Measurements from ENCODE around the gene RFX7.

DNA sequence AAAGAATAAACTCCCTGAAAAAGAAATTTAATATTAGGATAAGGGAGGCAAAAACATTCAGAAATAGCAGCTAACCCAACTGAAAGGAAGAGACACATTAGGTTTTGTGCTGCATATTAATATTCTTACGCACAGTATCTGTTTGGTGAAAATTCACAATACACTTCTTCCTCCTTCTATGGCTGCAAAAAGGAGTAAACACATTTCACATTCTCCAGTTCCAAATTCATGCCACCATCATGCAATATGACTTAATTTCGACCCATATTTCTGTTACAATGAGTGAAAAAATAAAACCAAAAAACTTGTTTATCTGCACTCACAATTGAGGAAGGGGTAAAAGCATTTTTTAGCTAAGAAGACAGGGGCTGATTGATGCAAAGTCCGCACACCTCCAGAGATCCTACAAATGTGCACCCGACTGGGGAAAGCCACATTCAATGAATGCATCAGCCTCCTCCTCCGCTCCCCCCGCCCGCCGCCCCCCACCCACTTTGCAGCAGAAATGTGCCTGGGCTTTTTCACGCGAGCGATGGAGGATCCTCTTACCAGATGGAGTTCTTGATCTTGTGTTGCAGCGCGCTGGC is 1.0 kb downstream of the RFX7 start:
- no peak for TF ChIP-seq YY1 (IDR thresholded peaks at IDR 0.05; ENCODE audit: low read depth, low read length)
- TF ChIP-seq EZH2 (IDR thresholded peaks at IDR 0.05; ENCODE audit: low read depth, low read length, severe bottlenecking), result no peak
- TF ChIP-seq, protein P1, sequence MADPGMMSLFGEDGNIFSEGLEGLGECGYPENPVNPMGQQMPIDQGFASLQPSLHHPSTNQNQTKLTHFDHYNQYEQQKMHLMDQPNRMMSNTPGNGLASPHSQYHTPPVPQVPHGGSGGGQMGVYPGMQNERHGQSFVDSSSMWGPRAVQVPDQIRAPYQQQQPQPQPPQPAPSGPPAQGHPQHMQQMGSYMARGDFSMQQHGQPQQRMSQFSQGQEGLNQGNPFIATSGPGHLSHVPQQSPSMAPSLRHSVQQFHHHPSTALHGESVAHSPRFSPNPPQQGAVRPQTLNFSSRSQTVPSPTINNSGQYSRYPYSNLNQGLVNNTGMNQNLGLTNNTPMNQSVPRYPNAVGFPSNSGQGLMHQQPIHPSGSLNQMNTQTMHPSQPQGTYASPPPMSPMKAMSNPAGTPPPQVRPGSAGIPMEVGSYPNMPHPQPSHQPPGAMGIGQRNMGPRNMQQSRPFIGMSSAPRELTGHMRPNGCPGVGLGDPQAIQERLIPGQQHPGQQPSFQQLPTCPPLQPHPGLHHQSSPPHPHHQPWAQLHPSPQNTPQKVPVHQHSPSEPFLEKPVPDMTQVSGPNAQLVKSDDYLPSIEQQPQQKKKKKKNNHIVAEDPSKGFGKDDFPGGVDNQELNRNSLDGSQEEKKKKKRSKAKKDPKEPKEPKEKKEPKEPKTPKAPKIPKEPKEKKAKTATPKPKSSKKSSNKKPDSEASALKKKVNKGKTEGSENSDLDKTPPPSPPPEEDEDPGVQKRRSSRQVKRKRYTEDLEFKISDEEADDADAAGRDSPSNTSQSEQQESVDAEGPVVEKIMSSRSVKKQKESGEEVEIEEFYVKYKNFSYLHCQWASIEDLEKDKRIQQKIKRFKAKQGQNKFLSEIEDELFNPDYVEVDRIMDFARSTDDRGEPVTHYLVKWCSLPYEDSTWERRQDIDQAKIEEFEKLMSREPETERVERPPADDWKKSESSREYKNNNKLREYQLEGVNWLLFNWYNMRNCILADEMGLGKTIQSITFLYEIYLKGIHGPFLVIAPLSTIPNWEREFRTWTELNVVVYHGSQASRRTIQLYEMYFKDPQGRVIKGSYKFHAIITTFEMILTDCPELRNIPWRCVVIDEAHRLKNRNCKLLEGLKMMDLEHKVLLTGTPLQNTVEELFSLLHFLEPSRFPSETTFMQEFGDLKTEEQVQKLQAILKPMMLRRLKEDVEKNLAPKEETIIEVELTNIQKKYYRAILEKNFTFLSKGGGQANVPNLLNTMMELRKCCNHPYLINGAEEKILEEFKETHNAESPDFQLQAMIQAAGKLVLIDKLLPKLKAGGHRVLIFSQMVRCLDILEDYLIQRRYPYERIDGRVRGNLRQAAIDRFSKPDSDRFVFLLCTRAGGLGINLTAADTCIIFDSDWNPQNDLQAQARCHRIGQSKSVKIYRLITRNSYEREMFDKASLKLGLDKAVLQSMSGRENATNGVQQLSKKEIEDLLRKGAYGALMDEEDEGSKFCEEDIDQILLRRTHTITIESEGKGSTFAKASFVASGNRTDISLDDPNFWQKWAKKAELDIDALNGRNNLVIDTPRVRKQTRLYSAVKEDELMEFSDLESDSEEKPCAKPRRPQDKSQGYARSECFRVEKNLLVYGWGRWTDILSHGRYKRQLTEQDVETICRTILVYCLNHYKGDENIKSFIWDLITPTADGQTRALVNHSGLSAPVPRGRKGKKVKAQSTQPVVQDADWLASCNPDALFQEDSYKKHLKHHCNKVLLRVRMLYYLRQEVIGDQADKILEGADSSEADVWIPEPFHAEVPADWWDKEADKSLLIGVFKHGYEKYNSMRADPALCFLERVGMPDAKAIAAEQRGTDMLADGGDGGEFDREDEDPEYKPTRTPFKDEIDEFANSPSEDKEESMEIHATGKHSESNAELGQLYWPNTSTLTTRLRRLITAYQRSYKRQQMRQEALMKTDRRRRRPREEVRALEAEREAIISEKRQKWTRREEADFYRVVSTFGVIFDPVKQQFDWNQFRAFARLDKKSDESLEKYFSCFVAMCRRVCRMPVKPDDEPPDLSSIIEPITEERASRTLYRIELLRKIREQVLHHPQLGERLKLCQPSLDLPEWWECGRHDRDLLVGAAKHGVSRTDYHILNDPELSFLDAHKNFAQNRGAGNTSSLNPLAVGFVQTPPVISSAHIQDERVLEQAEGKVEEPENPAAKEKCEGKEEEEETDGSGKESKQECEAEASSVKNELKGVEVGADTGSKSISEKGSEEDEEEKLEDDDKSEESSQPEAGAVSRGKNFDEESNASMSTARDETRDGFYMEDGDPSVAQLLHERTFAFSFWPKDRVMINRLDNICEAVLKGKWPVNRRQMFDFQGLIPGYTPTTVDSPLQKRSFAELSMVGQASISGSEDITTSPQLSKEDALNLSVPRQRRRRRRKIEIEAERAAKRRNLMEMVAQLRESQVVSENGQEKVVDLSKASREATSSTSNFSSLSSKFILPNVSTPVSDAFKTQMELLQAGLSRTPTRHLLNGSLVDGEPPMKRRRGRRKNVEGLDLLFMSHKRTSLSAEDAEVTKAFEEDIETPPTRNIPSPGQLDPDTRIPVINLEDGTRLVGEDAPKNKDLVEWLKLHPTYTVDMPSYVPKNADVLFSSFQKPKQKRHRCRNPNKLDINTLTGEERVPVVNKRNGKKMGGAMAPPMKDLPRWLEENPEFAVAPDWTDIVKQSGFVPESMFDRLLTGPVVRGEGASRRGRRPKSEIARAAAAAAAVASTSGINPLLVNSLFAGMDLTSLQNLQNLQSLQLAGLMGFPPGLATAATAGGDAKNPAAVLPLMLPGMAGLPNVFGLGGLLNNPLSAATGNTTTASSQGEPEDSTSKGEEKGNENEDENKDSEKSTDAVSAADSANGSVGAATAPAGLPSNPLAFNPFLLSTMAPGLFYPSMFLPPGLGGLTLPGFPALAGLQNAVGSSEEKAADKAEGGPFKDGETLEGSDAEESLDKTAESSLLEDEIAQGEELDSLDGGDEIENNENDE (IDR thresholded peaks at IDR 0.05; ENCODE audit: insufficient replicate concordance, low read length), result no peak
- TF ChIP-seq, protein P2, sequence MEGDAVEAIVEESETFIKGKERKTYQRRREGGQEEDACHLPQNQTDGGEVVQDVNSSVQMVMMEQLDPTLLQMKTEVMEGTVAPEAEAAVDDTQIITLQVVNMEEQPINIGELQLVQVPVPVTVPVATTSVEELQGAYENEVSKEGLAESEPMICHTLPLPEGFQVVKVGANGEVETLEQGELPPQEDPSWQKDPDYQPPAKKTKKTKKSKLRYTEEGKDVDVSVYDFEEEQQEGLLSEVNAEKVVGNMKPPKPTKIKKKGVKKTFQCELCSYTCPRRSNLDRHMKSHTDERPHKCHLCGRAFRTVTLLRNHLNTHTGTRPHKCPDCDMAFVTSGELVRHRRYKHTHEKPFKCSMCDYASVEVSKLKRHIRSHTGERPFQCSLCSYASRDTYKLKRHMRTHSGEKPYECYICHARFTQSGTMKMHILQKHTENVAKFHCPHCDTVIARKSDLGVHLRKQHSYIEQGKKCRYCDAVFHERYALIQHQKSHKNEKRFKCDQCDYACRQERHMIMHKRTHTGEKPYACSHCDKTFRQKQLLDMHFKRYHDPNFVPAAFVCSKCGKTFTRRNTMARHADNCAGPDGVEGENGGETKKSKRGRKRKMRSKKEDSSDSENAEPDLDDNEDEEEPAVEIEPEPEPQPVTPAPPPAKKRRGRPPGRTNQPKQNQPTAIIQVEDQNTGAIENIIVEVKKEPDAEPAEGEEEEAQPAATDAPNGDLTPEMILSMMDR (IDR thresholded peaks at IDR 0.05; ENCODE audit: control extremely low read depth in 1 of 3, insufficient read depth in 1 of 3, low read depth in 1 of 3, low read length in 3 of 3), result no peak
- TF ChIP-seq, protein P3, sequence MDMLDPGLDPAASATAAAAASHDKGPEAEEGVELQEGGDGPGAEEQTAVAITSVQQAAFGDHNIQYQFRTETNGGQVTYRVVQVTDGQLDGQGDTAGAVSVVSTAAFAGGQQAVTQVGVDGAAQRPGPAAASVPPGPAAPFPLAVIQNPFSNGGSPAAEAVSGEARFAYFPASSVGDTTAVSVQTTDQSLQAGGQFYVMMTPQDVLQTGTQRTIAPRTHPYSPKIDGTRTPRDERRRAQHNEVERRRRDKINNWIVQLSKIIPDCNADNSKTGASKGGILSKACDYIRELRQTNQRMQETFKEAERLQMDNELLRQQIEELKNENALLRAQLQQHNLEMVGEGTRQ (IDR thresholded peaks at IDR 0.05; ENCODE audit: low read length), result no peak
- TF ChIP-seq ZNF274 (IDR thresholded peaks at IDR 0.05; ENCODE audit: borderline replicate concordance, extremely low read depth, low read length), result no peak
- TF ChIP-seq POLR2A (IDR thresholded peaks at IDR 0.05; ENCODE audit: control extremely low read depth in 1 of 2, low read depth in 2 of 2, low read length in 2 of 2), result no peak; a peak in 1 of 3 replicates
- no peak for TF ChIP-seq RFX5 (IDR thresholded peaks at IDR 0.05; ENCODE audit: borderline replicate concordance, low read depth, low read length)
- no peak for TF ChIP-seq RNF2 (IDR thresholded peaks at IDR 0.05; ENCODE audit: borderline replicate concordance, low read depth, low read length, missing control alignments, poor library complexity, severe bottlenecking)

Measured in H1 (cell line).